ENCODE measurements around the gene C4orf54.

C4orf54 gene

DNA sequence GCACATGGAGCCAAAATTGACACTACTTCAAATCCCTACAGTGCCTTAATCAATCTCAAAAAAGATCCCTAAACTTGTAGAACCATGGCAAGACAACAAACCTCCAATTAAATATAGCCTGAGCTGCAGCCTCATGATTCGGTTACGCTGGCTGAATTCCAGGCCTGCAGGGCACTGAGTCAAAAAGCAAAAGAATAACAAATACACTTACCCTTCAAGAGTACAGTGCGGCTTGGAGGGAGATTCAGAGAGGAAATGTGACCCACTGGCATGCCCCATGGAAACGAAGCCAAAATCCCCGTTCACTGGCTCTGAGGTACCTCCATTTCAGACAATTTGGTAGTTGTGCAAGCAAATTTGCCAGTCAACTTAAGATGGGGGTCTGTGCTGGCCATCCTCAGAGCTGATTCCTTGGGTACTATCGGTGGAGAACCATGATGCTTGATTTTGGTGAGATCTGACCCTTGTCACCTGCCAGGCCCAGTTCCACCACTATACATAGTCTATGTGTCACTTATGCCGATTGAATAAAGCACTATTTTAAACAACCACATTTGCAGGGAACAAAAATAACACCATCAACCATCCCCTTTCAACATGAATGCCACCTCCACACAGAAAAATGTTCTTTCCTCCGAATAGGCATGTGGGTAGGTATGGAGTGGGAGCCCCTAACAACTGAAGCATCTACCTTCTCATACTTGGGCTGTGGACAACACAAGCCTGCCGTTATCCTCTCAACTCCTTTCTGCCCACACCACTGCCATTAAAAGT lies 2.1 kb downstream of the C4orf54 start:
- in situ Hi-C loops (cut with MboI; ENCODE audit: low sequenced_read_pairs, unreplicated experiment): no loop called here
- DNase-seq (ENCODE audit: low spot score): no peak
- TF ChIP-seq CTCF (IDR thresholded peaks at IDR 0.05; ENCODE audit: borderline replicate concordance, control extremely low read depth, extremely low read depth, insufficient read depth, missing control alignments): no peak

GRCh38 chr4:99654361-99654761 lies 3.3 kb downstream of the C4orf54 start:
- in situ Hi-C loops (cut with MboI; ENCODE audit: low sequenced_read_pairs, unreplicated experiment): no loop called here
- no peak for TF ChIP-seq CTCF (IDR thresholded peaks at IDR 0.05; ENCODE audit: borderline replicate concordance, control extremely low read depth, extremely low read depth, insufficient read depth, missing control alignments)
- no peak for DNase-seq (ENCODE audit: low spot score)

DNA sequence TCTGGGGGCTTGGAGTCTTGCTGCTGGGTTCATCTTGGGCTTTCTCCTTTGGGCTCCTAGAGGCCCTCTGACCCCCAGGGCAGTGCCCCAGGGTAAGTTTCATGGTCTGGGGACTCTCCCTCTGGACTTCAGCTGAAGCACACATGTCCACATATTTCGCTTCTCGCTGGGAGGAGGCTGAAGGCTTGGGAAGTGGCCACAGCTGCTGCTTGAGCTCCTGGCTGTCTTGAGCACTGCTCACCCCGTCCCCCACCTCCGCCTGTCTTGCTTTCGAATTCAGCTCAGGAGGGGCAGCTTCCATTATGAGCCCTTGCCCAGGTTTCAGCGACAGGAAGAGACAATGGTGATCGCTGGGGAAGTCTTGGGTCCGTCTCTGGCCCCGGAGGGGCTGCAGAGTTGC lies 3.7 kb downstream of the C4orf54 start:
- DNase-seq (ENCODE audit: low spot score): no peak
- in situ Hi-C loops (cut with MboI; ENCODE audit: low sequenced_read_pairs, unreplicated experiment): no loop called here
- TF ChIP-seq CTCF (IDR thresholded peaks at IDR 0.05; ENCODE audit: borderline replicate concordance, control extremely low read depth, extremely low read depth, insufficient read depth, missing control alignments): no peak

DNA sequence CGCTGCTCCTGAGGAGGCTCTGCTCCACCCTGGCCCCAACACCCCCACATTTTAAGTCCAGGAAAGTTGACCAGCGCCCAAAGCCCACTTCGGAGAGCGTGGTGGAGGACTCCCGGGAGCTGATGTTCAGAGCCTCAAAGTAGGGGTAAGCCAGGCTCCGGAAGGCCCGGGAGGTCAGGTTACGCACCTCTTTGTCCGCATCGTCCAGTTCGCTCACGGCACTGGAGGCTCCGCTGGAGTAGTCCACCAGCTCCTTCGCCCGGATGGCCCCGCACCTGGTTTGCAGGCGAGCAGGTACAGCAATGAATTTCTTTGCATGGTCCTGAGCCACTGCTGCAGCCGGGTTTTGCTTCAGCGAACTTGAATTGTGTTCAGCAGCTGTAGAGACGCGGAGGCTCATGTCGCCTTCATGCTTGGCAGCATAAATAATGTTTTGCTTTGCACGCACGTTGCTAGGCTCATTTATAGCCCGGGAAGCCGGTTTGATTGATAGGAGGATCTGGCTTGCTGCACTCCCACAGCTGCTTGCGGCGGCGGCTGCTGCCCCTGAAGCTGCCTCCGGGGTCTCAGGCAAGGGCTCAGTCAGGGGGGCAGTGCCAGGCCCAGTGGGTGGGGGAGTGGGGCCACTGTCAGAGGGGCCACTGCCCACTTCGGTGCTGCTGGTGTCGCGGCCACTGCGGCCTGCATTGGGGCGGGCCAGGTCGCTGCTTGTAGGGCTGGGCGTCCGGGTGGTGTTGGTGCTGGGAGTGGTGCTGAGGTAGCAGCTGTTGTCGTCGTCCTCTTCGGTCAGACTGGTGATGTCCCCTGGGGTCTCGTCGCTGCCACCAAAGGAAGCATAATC lies 4.8 kb downstream of the C4orf54 start:
- TF ChIP-seq CTCF (IDR thresholded peaks at IDR 0.05; ENCODE audit: borderline replicate concordance, control extremely low read depth, extremely low read depth, insufficient read depth, missing control alignments): no peak
- DNase-seq (ENCODE audit: low spot score): no peak
- in situ Hi-C loops (cut with MboI; ENCODE audit: low sequenced_read_pairs, unreplicated experiment): no loop called here

- TF ChIP-seq CTCF (IDR thresholded peaks at IDR 0.05; ENCODE audit: borderline replicate concordance, control extremely low read depth, extremely low read depth, insufficient read depth, missing control alignments): no peak
- DNase-seq (ENCODE audit: low spot score): no peak
- in situ Hi-C loops (cut with MboI; ENCODE audit: low sequenced_read_pairs, unreplicated experiment): no loop called here
Measured at GRCh38 chr4:99651811-99652485, 5.7 kb downstream of the C4orf54 start.

DNA sequence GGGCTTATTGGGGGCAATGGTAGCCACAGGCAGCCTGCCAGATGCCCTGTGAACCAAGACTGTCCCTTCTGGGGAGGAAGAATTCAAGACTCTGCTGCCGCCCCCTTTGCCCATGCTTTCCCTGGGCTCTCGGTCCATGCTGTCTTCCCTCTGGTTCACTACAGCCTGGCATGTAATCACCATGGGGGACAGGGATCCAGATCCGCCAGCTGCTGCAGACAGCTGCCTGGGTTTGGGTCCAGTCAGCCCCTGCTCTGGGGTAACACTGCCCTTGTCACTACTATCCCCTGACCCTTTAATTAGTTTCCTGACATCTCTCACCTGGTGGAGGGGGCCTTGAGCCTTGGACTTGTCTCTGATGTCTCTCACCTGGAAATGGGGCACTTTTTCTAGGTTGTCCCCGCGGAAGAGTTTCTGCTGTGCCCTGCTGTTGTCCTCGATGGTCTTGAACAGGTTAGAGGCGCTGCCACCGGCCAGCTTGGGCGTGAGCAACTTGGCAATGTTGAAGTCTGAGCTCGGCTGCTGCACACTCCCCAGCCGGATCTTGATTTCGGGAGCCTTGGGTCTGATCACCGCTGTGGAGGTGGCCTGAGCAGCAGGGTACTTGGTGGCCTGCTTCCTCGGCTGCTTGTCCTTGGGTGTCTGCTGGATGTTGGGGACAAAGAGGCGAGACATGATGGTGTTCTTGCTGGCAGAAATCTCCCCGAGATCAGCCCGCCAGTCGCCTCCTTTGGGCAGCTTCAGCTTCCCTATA lies 6.4 kb downstream of the C4orf54 start:
- in situ Hi-C loops (cut with MboI; ENCODE audit: low sequenced_read_pairs, unreplicated experiment): no loop called here

More for the DNA sequence above, 6.4 kb downstream of the C4orf54 start:
- TF ChIP-seq CTCF (IDR thresholded peaks at IDR 0.05; ENCODE audit: borderline replicate concordance, control extremely low read depth, extremely low read depth, insufficient read depth, missing control alignments): no peak
- DNase-seq (ENCODE audit: low spot score): peak; percentile 20

Data from GM13976 (cell line).